Natural killer cell (primary cell): ENCODE measurements around the gene C6orf132. TPM values are rescaled to one million over a fixed set of nuclear protein-coding genes. Genes with fewer than 3 reads are reported as not detected.

Experiments
- ATAC-seq, 3 donors: fragments of 150-1000 bp in 2 of 3; fragments of 200-7000 bp in 1 of 3; cut with Tn5 transposase; 1 replicate in 1 of 3; 2 replicates in 2 of 3; pipeline ENCODE4 v1.10.0; 2021; ENCODE audit warnings: mild to moderate bottlenecking in 2 of 3, moderate library complexity in 2 of 3
- DNase-seq, 2 donors: peaks; one replicate each; pipeline versions ENCODE4 v3.0.0 to v3.0.0-alpha.2; 2013 to 2021; ENCODE audit warnings: mixed read lengths in 1 of 2
- H3K27ac ChIP-seq: one replicate; pipeline ENCODE4 v1.5.1; 2013; ENCODE audit warnings: mild to moderate bottlenecking, low read length
- H3K27me3 ChIP-seq: one replicate; pipeline ENCODE4 v1.6.1; 2013; ENCODE audit warnings: low read length; ENCODE audit not compliant: control insufficient read depth, insufficient read depth
- H3K36me3 ChIP-seq: one replicate; pipeline ENCODE4 v1.6.1; 2013; ENCODE audit warnings: low read length; ENCODE audit not compliant: control insufficient read depth, insufficient read depth
- H3K4me1 ChIP-seq: one replicate; pipeline ENCODE4 v1.6.1; 2013; ENCODE audit warnings: low read length; ENCODE audit not compliant: control insufficient read depth, insufficient read depth
- H3K4me3 ChIP-seq: one replicate; pipeline ENCODE4 v1.5.1; 2013; ENCODE audit warnings: low read length
- H3K9me3 ChIP-seq: one replicate; pipeline ENCODE4 v1.6.1; 2013; ENCODE audit warnings: low read length; ENCODE audit not compliant: control insufficient read depth, insufficient read depth
- H3K27ac Mint-ChIP-seq, 2 donors: one replicate each; pipeline ENCODE4 v1.8.0; 2022; ENCODE audit warnings: mild to moderate bottlenecking in 2 of 2, mixed read lengths in 2 of 2, moderate library complexity in 1 of 2
- H3K27me3 Mint-ChIP-seq, 2 donors: one replicate each; pipeline ENCODE4 v1.8.0; 2022; ENCODE audit warnings: low read depth in 2 of 2, mixed read lengths in 2 of 2
- H3K36me3 Mint-ChIP-seq: one replicate; pipeline ENCODE4 v1.8.0; 2022; ENCODE audit warnings: mixed read lengths
- H3K4me1 Mint-ChIP-seq, 2 donors: one replicate each; pipeline ENCODE4 v1.8.0; 2022; ENCODE audit warnings: mixed read lengths in 2 of 2
- H3K4me3 Mint-ChIP-seq: one replicate; pipeline ENCODE4 v1.8.0; 2022; ENCODE audit warnings: mild to moderate bottlenecking, moderate library complexity, mixed read lengths
- H3K9me3 Mint-ChIP-seq, 2 donors: one replicate each; pipeline ENCODE4 v1.8.0; 2022; ENCODE audit warnings: mixed read lengths in 2 of 2
- WGBS: methylation state at CpG from one replicate; pipeline ENCODE4 v1.1.7; 2013; ENCODE audit warnings: missing lambda C conversion rate; ENCODE audit not compliant: insufficient coverage; 5-methylcytosine and 5-hydroxymethylcytosine counted together
- intact Hi-C: fragments of 100-400 bp; cut with micrococcal nuclease; formaldehyde crosslinking; loops from one replicate; pipeline ENCODE4 v1.14.2; 2022
- total RNA-seq, 4 donors: library from RNA; stranded (reverse); fragments of 120-200 nt in 1 of 4; gene quantifications; one replicate each; pipeline versions ENCODE4 v1.2.3 to v1.2.4, GENCODE V29; 2013 to 2022
- TF ChIP-seq, protein P1 (sequence below): fragments of 200-600 bp; IDR thresholded peaks from one replicate; pipeline ENCODE4 v1.8.0; 2022; ENCODE audit warnings: antibody characterized with exemption

C6orf132 gene
- total RNA-seq, 3 donors from 2014 or later (not counting 1 experiment from before 2014, with no cell fraction given): 0.05 to 0.15 (median 0.14) TPM

DNA sequence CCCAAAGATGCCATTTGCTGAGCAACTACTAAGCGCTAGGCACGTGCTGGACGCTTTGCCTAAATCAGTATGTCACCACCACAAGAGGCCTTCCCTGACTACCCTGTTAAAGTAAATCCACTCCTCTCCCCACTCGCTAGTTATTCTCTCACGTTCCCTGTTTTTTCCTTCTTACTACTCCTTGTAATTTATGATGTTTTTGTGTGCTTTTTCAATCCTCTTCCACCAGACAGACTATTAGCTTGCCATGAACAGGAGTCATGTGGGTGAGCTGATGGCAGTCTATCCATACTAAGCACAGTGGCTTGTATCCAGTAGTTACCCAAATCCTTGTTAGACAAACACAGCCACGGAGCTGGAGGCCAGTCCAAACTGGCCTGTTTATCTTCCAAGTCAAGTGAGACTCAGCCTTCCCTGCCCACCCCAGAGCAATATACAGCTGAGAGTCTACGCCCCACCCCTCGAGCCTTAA is 41.2 kb downstream of the C6orf132 start:
- Mint-ChIP-seq H3K9me3 (no peaks in the 10 kb centered on the region), H3K4me3 (no peak overlapping the region), H3K27me3 (no peaks in the 10 kb centered on the region), H3K4me1 (peaks cover 8 to 10% of the 10 kb centered on the region in 2 donors), H3K27ac (no peak overlapping the region), H3K36me3 (no peaks in the 10 kb centered on the region)
- Histone ChIP-seq H3K27me3 (no peaks in the 10 kb centered on the region), H3K9me3 (no peaks in the 10 kb centered on the region), H3K4me1 (peaks cover 18% of the 10 kb centered on the region), H3K27ac (no peak overlapping the region), H3K36me3 (no peaks in the 10 kb centered on the region), H3K4me3 (no peak overlapping the region)
- WGBS: 74% methylated on average over 4 of the region's 8 CpGs
- ATAC-seq: no peak
- intact Hi-C loops: no loop called here
- TF ChIP-seq, protein P1, sequence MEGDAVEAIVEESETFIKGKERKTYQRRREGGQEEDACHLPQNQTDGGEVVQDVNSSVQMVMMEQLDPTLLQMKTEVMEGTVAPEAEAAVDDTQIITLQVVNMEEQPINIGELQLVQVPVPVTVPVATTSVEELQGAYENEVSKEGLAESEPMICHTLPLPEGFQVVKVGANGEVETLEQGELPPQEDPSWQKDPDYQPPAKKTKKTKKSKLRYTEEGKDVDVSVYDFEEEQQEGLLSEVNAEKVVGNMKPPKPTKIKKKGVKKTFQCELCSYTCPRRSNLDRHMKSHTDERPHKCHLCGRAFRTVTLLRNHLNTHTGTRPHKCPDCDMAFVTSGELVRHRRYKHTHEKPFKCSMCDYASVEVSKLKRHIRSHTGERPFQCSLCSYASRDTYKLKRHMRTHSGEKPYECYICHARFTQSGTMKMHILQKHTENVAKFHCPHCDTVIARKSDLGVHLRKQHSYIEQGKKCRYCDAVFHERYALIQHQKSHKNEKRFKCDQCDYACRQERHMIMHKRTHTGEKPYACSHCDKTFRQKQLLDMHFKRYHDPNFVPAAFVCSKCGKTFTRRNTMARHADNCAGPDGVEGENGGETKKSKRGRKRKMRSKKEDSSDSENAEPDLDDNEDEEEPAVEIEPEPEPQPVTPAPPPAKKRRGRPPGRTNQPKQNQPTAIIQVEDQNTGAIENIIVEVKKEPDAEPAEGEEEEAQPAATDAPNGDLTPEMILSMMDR: no peak
- DNase-seq: no peak

DNA sequence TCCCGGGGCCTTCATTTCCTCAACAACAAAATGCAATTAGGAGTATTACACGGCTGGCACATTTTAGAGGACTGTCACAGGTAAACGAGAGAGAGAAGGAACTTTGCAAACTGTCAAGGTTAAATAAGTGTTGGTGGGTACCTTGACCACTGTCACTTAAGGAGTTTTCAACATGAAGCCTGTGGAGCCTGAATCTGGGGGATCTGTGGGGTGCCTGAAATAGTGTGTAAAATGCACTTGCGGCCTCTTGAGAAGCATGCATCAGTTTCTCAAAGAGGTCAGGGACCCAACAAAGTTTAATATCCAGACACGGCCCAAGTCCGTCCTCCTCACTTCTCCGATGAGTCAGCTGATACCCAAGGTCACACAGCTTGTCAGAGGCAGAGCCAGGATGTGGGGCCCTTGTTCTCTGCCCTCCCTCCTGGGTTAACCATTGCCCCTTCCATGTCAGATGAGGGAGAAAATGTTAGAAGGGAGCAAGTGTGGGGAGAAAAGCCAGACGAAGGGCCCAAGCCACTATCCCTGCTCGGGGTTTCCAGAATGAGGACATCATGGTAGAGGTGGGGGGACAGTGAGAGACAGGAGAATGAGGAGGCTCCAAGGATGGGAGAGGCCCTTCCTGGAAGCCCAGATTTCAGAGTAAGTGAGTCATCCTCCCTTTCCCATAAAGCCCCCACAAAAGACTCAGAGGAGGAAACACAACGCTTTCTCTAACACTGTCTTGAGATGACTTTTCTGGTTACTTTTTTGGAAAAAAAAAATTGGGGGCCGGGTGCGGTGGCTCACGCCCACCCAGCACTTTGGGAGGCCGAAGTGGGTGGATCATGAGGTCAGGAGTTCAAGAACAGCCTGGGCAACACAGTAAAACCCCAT is 42.2 kb downstream of the C6orf132 start:
- Mint-ChIP-seq H3K9me3 (no peaks in the 10 kb centered on the region), H3K27ac (no peak overlapping the region), H3K4me1 (peaks cover 8 to 10% of the 10 kb centered on the region in 2 donors), H3K4me3 (no peak overlapping the region), H3K27me3 (no peaks in the 10 kb centered on the region), H3K36me3 (no peaks in the 10 kb centered on the region)
- no peak for ATAC-seq
- WGBS: 80% methylated on average over 14 of the region's 14 CpGs
- H3K4me3 ChIP-seq: no peak overlapping the region
- H3K9me3 ChIP-seq: no peaks in the 10 kb centered on the region
- TF ChIP-seq, protein P1: no peak
- H3K27me3 ChIP-seq: no peaks in the 10 kb centered on the region
- peaks cover 14% of the 10 kb centered on the region for H3K4me1 ChIP-seq
- H3K27ac ChIP-seq: no peak overlapping the region
- intact Hi-C loops: no loop called here
- DNase-seq: no peak
- H3K36me3 ChIP-seq: no peaks in the 10 kb centered on the region

DNA sequence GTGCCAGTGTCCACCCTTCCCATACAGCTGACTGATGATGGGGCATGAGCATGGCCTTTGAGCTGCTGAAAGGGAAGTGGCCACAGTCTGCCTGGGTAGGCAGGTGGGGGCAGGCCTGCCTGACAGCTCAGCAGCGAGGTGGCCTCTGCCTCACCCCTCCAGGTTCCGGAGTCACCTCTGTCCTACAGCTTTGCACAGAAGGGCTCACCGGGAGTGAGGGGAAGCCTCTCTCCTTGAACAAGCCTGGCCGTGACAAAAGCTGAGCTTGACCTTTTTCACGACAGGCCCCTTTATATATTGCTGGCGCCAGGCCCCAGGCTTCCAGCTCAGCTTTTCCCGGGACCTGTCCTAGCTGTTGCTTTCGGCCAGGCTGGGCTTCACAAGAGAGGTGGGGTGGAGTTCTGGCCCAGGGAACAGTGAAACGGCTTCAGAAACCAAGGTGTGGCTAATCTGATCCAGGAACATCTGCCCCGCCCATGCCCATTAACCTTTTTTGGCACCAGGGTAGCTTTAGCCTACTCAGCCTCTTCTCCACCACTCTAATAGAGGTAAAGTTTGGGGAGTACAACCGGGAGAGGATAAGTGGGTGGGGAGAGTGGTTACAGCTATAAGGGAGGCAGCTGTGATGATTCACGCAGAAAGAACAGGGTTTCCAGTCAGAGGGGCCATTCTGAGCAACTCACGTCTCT is 42.9 kb downstream of the C6orf132 start:
- intact Hi-C loops: no loop called here
- Mint-ChIP-seq H3K4me3 (no peak overlapping the region), H3K9me3 (no peaks in the 10 kb centered on the region), H3K36me3 (no peaks in the 10 kb centered on the region), H3K27me3 (no peaks in the 10 kb centered on the region), H3K4me1 (peaks cover 8 to 10% of the 10 kb centered on the region in 2 donors), H3K27ac (no peak overlapping the region)
- ATAC-seq (no peak), DNase-seq (no peak)
- Histone ChIP-seq H3K4me3 (no peak overlapping the region), H3K4me1 (peaks cover 7% of the 10 kb centered on the region), H3K27ac (no peak overlapping the region), H3K27me3 (no peaks in the 10 kb centered on the region), H3K36me3 (no peaks in the 10 kb centered on the region), H3K9me3 (no peaks in the 10 kb centered on the region)
- TF ChIP-seq, protein P1: no peak
- 88% methylated on average over 11 of the region's 13 CpGs for WGBS
